Tibial artery (tissue), 4 donors: ENCODE measurements around the gene COL5A2.

Experiments
- DNase-seq, 2 donors: peaks; one replicate each; pipeline ENCODE4 v3.0.0-alpha.2; 2019
- H3K27ac ChIP-seq, 2 donors: fragments of 200-600 bp; sonication (generic) in 1 of 2; 1 replicate in 1 of 2; 2 replicates in 1 of 2; pipeline ENCODE4 v1.5.1; 2018 to 2019; ENCODE audit warnings: mild to moderate bottlenecking in 1 of 2
- H3K27me3 ChIP-seq, 2 donors: fragments of 200-600 bp; sonication (generic) in 1 of 2; one replicate each; pipeline versions ENCODE4 v1.5.1 to v1.6.0; 2016 to 2019
- H3K36me3 ChIP-seq, 3 donors: fragments of 200-600 bp; sonication (generic) in 2 of 3; one replicate each; pipeline ENCODE4 v1.5.1; 2016 to 2019; ENCODE audit warnings: mild to moderate bottlenecking in 2 of 3
- H3K4me1 ChIP-seq, 4 donors: fragments of 200-600 bp; sonication (generic) in 2 of 4; 1 replicate in 3 of 4; 2 replicates in 1 of 4; pipeline ENCODE4 v1.5.1; 2016 to 2019
- H3K4me3 ChIP-seq, 2 donors: fragments of 200-600 bp; sonication (generic) in 1 of 2; 1 replicate in 1 of 2; 2 replicates in 1 of 2; pipeline ENCODE4 v1.5.1; 2018 to 2019; ENCODE audit warnings: mild to moderate bottlenecking in 2 of 2
- H3K9me3 ChIP-seq, 3 donors: fragments of 200-600 bp; sonication (generic) in 1 of 3; one replicate each; pipeline ENCODE4 v1.5.1; 2016 to 2019
- intact Hi-C: fragments of 100-400 bp; cut with DNase I; formaldehyde crosslinking; loops from one replicate; pipeline ENCODE4 v1.15.0; 2023; ENCODE audit warnings: low total_unique reads
- TF ChIP-seq, protein P1 (sequence below), 2 experiments: fragments of 200-600 bp in 1 of 2; fragments of 450-650 bp in 1 of 2; IDR thresholded peaks; one replicate each; pipeline ENCODE4 v1.5.1; 2017 to 2019; ENCODE audit warnings: antibody characterized with exemption in 2 of 2, mild to moderate bottlenecking in 1 of 2, moderate library complexity in 1 of 2

COL5A2 gene

DNA sequence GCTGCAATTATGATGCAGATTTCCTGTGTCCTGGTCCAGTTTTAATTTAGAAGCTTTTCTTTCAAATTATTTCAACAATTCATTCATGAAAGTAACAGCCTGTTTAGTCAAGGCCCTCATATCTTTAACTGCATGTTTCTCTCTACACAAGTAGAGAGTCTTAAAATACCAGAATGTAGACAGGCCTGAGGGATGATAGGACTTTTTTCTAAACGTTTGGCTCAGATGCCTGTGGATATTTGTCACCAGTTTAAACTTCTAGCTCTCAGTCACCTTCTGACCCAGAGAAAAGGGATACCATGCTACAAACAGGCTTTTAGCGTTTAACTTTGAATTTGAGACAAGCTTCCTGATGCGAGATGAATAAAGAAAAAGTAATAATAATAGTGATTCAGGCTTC, 15.7 kb downstream of the COL5A2 start:
- DNase-seq, result no peak
- H3K27me3 ChIP-seq, result no peaks in the 10 kb centered on the region
- H3K36me3 ChIP-seq, result no peaks in the 10 kb centered on the region
- H3K9me3 ChIP-seq, result no peaks in the 10 kb centered on the region
- peak overlapping the region; percentile 61 to 66 for H3K27ac ChIP-seq
- H3K4me3 ChIP-seq, result no peak overlapping the region
- intact Hi-C loops, result no loop called here
- H3K4me1 ChIP-seq, result peaks cover 0 to 97% (median 29%) of the 10 kb centered on the region in 4 donors
- TF ChIP-seq, protein P1, sequence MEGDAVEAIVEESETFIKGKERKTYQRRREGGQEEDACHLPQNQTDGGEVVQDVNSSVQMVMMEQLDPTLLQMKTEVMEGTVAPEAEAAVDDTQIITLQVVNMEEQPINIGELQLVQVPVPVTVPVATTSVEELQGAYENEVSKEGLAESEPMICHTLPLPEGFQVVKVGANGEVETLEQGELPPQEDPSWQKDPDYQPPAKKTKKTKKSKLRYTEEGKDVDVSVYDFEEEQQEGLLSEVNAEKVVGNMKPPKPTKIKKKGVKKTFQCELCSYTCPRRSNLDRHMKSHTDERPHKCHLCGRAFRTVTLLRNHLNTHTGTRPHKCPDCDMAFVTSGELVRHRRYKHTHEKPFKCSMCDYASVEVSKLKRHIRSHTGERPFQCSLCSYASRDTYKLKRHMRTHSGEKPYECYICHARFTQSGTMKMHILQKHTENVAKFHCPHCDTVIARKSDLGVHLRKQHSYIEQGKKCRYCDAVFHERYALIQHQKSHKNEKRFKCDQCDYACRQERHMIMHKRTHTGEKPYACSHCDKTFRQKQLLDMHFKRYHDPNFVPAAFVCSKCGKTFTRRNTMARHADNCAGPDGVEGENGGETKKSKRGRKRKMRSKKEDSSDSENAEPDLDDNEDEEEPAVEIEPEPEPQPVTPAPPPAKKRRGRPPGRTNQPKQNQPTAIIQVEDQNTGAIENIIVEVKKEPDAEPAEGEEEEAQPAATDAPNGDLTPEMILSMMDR (IDR thresholded peaks at IDR 0.05), result no peak

DNA sequence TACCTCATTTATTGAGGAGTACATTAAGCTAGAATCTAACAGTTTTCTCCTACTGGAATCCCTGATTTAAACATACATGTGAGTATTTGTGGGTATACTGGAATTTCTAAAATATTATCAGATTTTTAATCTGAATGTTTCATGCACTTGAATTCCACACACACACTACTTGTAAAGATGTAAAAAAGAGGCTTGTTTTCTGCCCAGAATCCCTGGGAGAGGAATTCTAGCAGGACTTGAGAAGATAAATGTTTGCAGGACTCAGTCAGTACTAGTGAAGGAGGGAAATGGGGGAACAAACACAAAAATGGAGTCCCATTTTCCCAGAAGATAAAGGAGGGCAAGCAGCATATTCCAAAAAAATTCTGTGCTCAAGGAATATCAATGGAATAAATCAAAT, 17.0 kb downstream of the COL5A2 start:
- DNase-seq, result no peak
- H3K27ac ChIP-seq, result peak overlapping the region; percentile 61 to 66
- intact Hi-C loops, result no loop called here

DNA sequence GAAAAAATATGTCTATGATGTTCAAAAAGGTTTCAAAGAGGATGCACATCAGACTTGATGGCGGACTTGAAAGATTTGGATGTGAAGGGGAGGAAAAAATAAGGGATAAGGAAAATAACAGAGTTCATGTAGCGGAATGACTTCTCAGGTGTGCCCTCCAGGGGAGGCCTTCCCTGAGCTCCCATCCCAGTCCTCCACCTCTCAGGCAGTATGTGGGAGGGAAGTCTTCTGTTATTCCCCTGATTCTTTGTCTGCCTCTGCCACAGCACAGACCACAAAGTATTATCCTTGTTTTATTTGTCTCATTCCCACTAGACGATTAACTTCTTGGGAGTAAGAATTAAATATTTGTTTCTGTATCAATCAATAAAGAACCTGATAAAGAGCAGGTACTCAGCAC, 17.7 kb downstream of the COL5A2 start:
- H3K4me1 ChIP-seq, result peaks cover 0 to 99% (median 29%) of the 10 kb centered on the region in 4 donors
- no peak for DNase-seq

More for the DNA sequence above, 17.0 kb downstream of the COL5A2 start:
- Histone ChIP-seq H3K36me3 (no peaks in the 10 kb centered on the region), H3K27me3 (no peaks in the 10 kb centered on the region), H3K4me3 (no peak overlapping the region), H3K4me1 (peaks cover 0 to 99% (median 30%) of the 10 kb centered on the region in 4 donors), H3K9me3 (no peaks in the 10 kb centered on the region)
- TF ChIP-seq, protein P1 (IDR thresholded peaks at IDR 0.05), result no peak

DNA sequence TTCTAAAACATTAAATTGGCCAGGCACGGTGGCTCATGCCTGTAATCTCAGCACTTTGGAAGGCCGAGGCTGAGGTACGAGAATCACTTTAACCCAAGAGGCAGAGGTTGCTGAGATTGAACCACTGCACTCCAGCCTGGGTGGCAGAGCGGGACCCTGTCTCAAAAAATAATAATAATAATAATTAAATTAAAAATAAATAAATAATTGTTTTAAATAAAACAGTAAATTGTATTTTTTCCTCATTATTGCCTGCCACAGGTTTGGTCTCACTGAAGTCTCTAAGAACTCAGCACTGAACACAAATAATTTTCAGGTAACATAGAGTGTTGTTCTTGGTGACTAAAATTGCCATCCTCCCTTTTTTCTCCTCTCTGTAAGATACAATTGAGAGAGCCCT, 19.8 kb downstream of the COL5A2 start:
- TF ChIP-seq, protein P1 (IDR thresholded peaks at IDR 0.05), result no peak
- Histone ChIP-seq H3K4me1 (peaks cover 0 to 91% (median 20%) of the 10 kb centered on the region in 4 donors), H3K27ac (peak overlapping the region in 1 of 2 donors; percentile 11), H3K4me3 (no peak overlapping the region), H3K36me3 (no peaks in the 10 kb centered on the region), H3K9me3 (no peaks in the 10 kb centered on the region), H3K27me3 (no peaks in the 10 kb centered on the region)
- intact Hi-C loops, result no loop called here
- no peak for DNase-seq

More for the DNA sequence above, 17.7 kb downstream of the COL5A2 start:
- H3K4me3 ChIP-seq, result no peak overlapping the region
- H3K27me3 ChIP-seq, result no peaks in the 10 kb centered on the region
- TF ChIP-seq, protein P1 (IDR thresholded peaks at IDR 0.05), result no peak
- no peaks in the 10 kb centered on the region for H3K36me3 ChIP-seq
- H3K9me3 ChIP-seq, result no peaks in the 10 kb centered on the region
- peak overlapping the region; percentile 41 to 66 for H3K27ac ChIP-seq
- intact Hi-C loops, result no loop called here

DNA sequence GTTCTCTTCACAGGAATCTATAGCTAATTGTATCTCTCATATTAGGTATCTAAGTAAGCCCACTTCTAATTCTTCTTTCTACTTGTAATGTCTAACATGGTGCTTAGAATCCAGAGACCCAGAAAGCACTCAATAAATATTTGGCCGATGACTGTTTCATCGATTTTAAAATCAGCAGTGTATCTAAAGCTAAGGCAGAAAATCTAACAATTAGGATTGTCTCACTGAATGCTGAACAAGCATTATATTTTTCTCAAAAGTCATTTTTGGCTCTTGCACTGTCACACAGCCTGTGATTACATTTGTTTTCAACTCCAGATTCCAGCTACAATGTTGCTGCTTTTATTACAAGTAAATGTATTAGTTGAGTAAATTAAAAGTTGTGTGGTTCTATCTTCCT, 20.3 kb downstream of the COL5A2 start:
- no peak for DNase-seq
- Histone ChIP-seq H3K9me3 (no peaks in the 10 kb centered on the region), H3K27ac (no peak overlapping the region), H3K36me3 (no peaks in the 10 kb centered on the region), H3K4me3 (no peak overlapping the region), H3K4me1 (peaks cover 0 to 91% (median 18%) of the 10 kb centered on the region in 4 donors), H3K27me3 (no peaks in the 10 kb centered on the region)
- intact Hi-C loops, result no loop called here
- TF ChIP-seq, protein P1 (IDR thresholded peaks at IDR 0.05), result no peak

DNA sequence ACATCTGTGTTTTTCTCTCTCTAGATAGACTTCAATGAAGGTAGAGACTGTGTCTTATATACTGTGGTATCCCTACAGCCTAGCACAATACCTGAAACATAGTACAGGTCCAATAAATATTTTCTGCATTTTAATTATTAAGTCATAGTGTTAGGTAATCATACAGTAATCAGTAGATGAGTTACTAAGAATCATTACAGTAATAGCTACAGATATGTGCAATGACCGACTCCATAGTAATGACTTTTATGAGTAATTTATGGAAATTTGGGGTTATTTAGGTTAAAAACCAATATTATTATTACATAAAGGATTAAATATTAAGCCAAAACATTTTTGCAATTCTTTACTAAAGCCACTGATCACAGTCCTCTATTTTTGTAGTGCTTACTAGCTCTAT, 21.6 kb downstream of the COL5A2 start:
- H3K4me1 ChIP-seq, result peaks cover 0 to 91% (median 15%) of the 10 kb centered on the region in 4 donors
- H3K4me3 ChIP-seq, result no peak overlapping the region
- TF ChIP-seq, protein P1 (IDR thresholded peaks at IDR 0.05), result no peak
- no peak overlapping the region for H3K27ac ChIP-seq
- H3K27me3 ChIP-seq, result no peaks in the 10 kb centered on the region
- H3K36me3 ChIP-seq, result no peaks in the 10 kb centered on the region
- no peak for DNase-seq
- no peaks in the 10 kb centered on the region for H3K9me3 ChIP-seq
- intact Hi-C loops, result no loop called here
